NCI-H2081 treated with DMSO at 0.1 percent for 48 hours (cell line): ENCODE results near the gene CDYL2.
"Not testable (repeated sequence)": the region's sequence is repeated elsewhere in the genome, so short reads cannot be mapped to it uniquely, and the experiment has no call there.

Source experiments
- DNase-seq: peaks from one replicate; lab custom pipeline; 2025; lab: John Stamatoyannopoulos, UW

Gene CDYL2

DNA sequence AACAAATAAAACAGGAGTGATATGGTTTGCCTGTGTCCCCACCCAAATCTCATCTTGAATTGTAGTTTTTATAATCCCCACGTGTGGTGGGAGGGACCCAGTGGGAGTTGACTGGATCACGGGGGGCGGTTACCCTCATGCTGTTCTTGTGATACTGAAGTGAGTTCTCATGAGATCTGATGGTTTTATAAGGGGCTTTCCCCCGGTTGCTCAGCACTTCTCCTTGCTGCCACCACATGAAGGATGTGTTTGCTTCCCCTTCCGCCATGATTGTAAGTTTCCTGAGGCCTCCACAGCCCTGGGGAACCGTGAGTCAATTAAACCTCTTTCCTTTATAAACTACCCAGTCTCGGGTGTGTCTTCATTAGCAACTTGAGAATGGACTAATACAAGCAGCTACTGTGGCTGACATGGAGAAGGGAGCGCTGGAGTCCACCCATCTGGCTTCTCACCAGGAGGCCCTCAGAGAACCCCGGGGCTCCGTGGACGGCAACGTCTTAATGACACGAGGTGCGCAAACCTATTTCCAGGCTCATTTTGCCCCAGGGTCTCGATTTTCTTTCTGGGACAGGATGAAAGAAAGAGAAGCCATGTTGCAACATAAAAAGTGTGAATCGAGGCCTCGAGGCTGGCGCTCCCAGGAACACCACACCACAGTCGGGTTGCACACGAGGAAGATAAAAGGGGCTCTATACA lies 134.1 kb downstream of the CDYL2 start:
- no peak for DNase-seq

DNA sequence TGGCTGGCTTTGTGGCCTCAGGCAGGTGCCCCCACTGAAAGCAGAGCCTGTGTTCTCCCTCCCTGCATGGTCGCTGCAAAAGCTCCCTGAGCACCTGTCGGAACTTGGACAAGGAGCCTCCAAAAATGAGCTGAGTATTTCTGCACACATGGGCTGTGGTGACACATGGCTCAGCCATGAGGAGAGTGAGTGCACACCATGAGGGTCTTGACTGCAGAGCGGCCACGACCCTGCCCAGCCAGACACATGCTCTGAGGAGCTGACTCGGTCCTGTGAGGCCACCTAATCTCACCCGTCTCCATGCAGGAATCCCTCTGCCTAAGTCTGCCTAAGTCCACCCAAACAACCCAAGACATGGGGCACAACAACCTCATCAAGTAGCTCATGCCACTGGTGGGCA lies 134.7 kb downstream of the CDYL2 start:
- DNase-seq: no peak

DNA sequence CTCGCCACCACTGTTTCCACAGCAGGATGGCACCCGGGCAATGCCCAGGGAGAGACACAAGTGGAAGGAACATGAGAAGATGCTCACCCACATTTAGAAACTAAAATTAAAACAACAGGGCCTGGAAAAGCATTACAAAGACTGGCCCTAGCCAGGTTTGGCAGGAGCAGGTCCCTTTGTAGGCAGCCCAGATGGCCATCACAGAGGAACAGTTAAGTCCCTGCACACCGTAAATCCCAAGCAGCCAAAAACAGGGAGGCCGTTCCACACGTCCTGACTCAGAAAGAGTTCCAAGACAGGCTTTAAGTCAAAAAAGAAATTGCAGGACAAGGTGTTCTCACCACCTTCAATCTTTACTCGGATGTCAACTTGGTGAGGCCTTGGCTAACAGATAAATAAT lies 136.5 kb downstream of the CDYL2 start:
- DNase-seq: no peak

DNA sequence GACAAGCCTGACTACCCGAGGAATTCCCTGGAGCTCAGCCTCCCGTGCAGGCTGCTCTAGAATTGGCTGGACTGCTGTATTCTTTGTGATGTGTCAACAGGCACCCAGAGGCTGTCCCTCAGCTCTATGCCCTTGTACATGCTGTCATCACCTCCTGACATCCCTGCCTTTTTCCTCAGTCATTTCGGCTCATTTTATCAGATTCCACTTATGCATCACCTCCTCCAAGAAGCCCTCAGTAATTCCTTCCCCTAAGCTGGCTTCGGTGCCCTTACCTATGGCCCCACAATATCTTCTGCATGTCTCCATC lies 137.2 kb downstream of the CDYL2 start:
- DNase-seq: no peak

DNA sequence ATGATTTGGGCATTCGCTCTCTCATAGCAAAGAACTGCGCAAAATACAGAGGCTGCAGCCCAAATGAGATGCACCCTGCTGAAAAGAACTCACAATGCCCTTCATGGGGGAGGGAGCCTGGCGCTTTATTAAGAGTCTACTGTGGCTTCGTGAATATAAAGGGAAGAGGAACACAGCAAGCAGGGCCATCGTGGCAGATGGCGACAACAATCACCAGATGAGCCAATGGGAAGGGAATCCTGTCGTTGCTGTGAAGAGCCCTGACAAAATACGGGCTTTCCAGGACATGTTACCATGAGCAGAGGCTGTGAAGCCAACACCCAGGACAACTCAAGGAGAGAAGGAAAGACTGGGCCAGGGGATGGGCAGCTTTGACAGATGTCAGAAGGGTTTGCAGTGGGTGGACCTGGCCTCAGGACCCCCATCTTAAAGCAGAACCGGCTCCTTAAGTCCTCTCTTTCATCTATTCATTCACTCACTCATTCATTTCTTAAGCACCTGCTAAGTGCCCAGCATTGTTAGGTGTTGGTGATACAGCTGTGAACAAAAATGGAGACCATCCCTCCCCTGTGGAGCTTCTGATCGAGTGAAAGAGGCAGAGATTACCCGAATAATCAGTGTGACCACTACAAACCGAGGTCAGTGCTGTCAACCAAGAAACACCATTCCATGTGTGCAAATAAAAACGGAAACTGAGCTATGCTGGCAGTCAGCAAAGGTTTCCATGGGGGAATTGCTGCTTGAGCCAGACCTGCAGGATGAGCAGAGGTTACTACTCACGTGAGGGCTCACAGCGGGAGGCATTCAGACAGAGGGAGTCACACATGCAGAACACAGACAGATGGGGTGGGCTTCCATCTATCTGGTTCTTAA lies 137.8 kb downstream of the CDYL2 start:
- no peak for DNase-seq

DNA sequence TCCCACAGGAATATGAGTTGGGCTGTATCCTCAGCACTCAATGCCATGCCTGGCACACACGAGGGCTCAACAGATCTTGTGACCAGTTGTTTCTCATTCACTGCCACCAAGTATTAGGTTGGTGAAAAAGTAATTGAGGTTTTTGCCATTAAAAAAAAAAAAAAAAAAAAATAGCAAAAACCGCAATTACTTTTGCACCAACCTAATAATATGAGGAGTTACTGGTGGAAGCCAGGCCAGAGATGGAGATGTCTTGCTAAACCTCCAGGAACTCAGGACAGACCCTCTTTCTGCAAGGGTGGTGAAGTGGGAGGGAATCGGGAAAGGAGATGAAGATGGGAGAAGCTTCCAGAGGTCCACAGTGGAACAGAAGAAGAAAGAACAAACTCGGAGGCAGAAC lies 139.0 kb downstream of the CDYL2 start:
- DNase-seq: no peak

DNA sequence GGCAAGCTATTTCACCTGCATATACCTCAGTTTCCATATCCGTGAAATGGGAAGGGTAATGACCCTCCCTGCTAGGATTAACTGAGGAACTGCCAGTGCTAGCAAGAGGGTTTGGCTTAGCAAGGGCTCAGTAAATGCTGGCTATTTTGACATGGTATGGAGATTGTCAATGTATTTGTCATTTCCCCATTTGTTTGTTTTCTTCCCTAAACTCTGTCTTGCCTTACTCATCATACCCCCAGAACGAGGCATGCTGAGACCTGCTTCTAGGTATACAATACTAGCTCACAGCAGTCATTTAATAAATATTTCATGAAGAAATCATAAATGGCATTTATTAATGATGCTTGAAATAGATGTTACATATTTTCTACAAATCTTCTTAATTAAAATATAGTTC lies 139.6 kb downstream of the CDYL2 start:
- DNase-seq: no peak

DNA sequence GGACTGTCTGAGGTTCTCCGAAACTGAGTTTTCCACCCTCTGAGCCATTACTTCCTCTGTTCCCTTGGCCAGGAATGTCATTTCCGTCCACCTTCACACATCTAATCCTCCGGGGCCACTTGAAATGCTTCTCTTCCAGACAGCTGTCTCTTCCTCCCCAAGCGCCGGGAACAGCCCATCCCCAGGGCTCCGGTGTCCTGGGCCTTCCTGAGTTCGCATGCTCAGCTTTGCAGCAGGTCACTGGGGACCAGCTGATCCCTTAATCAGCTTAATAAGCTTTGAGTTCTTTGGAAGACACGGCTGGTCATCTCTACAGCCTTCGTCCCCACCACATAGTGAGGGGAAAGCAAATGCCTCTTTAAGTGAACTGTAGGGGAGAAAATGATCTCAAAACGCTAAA lies 140.2 kb downstream of the CDYL2 start:
- no peak for DNase-seq

DNA sequence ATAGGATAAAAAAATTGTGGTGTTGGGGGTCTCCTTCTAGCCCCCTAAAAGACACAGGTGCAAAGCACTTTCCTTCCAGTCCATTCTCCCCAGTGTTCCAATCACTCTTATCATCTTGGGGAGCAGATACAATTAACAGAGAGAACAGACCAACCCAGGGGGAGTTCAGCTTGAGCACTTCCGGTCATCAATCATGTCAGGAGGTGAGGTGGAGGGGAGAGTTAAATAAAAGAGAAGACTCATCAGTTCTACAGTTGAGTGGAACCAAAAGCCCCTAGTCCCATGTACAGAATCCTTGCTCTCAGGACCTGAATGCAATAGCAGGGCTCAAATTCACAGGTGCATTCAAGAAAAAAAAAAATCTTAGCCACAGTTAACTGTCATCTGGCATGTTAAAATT lies 141.3 kb downstream of the CDYL2 start:
- DNase-seq: no peak

DNA sequence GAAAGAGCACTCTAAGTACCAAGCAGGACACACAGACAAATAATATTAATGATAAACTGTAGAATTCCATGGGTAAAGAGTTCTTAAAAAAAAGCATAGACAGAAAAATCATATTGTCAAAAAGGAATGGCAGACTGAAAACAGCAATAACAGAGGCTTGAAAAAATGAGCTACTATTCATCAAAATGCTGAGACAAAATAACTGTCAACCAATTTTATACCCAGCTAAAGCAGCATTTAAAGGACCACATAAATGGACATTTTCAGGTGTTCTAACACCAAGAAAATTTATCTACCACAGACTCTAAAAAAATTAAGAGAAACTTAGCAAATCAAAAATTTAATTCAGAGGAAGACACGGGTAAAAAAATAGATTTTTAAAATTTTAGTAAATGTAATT lies 144.5 kb downstream of the CDYL2 start:
- DNase-seq: no peak

DNA sequence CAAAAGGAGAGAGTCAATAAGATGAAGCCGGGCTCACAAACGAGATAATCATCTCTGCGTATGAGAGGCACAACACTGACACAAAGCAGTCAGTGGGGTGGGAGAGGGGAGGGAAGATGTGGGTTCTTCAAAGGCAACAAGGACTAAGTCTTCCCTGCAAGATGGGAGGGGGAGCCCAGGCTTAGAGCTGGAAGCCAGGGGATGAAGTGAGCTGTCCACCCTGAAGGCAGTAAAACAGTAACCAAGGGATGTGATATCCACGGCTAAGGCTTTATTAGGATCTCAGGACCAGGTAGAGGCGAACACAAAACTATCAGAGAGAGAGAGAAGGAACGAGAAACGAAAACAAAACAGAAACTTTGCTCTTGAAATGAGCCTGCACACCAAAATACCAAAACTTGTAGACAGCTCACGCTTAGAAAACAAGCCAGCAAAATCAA lies 147.7 kb downstream of the CDYL2 start:
- DNase-seq: no peak

DNA sequence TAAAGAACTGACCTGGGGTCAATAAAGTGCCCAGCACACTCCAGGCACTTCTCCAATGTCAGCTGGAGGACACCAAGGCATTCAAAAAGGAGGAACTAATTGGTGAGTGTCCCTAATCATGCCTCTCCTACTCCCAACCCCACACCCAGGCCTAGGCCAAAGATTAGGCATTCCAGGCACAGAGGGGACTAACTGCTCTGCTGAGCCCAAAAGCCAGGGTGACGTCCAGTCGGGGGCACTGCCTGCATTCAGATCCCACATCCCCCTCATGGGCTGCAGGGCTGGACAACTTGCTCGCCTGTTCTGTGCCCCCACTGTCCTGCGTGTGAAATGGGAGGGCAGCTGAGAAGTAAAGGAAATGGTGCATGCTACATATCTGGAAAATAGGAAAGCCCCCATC lies 148.2 kb downstream of the CDYL2 start:
- DNase-seq: no peak

DNA sequence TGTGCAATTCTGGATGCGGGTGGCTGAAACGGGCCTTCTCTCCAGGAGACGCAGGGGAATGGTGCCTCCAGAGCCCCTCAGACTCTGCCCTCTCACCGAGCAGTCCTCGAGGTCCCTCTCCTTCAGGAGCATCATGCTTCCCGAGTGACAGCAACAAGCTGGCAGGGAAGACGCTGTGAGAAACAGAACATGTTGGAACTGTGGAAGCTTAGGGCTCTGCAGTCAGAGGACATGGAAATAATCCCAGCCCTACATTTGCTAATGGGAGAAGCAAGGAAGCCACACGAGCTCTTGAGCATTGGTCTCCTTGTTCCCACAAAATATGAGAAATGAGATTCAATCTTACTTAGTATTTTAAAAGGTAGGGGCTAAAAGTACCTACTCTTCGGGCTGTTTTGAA lies 148.6 kb downstream of the CDYL2 start:
- no peak for DNase-seq

DNA sequence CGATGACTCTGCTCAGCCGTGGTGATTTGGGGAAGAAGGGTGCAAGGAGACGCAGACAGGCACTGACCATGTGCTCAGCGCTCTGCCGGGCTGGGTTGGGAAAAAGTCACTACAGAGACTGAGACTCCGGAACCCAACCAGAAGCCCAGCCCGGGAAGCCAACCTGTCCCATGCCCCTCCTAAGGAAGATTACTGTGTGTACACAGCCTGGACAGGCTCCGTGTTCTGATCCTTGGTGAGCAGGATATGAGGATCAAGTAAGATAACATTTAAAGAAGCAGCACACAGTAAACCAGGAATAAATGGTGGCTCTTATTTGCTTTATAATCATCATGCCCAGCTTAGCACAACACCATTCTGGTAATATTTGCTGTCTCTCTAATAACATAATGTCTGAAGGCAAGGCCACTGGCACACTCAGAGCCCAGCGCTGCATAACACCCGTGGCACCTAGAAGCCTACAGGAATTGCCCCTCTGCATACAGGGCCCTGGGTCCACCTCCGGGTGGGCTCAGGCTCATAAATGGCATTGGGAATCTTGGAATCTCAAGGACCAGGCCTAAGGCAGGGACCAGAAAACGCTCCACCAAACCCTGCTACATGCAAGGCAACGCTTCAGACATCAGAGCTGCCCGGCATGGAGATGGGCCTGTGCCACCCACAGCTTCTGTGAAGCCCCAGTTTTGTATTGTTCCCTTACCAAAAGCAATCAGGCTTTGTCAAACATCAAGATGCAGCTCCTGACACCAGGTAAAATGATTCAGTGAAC lies 150.1 kb downstream of the CDYL2 start:
- DNase-seq: no peak

DNA sequence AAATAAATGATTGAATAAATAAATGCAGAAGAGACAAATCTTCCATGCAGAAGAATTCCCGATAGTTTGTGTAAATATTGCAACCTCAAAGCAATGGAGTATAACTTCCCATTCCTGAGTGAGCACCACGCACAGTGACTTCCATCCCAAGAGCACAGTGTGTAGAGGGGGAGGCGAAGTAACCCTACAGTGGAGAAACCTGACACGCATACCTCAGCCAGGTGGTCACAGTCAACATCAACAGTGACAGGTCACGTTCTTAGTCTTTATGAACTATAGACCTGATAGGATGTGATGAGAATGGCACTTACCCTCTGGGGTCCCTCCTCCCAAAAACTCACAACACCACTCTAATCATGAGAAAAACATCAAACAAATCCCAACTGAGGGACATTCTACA lies 152.0 kb downstream of the CDYL2 start:
- DNase-seq: no peak

DNA sequence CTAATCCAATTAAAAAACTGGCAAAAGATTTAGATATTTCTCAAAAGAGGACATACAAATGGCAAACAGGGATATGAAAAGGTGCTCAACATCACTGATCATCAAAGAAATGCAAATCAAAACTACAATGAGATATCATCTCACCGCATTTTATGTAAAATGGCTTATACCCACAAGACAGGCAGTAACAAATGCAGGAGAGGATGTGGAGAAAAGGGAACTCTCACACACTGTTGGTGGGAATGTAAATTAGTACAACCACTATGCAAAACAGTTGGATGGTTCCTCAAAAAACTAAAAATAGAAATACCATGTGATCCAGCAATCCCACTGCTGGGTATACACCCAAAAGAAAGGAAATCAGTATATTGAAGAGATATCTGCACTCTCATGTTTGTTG lies 154.1 kb downstream of the CDYL2 start:
- DNase-seq: not testable (repeated sequence)

DNA sequence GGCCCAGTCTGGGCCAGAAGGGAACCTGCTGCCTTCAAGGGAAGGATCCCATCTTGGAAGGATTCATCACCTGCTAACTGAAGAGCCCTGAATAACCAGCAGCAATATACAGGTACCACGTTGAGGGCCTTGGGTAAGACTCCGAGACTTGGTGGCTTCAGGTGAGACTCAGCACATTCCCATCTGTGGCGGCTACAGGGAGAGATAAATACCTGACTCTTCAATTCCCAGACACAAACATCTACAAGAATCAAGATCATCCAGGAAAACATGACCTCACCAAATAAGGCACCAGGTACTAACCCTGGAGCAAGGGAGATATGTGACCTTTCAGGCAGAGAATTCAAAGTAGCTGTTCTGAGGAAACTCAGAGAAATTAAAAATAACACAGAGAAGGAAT lies 164.1 kb downstream of the CDYL2 start:
- no peak for DNase-seq

DNA sequence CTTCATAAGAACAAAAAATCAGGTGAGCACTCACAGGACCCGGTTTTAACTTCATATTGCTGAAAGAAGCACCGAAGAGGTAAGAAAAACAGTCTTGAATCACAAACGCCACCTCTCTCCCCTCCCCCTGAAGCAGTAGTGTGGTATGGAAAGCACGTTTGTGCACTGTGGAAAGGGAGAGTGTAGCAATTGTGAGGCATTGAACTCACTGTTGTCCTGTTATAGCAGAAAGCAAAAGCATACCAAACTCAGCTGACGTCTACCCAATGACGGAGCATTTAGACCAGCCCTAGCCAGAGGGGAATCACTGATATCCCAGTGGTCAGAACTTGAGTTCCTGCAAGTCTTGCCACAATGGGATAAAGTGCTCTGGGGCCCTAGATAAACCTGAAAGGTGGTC lies 164.8 kb downstream of the CDYL2 start:
- no peak for DNase-seq

DNA sequence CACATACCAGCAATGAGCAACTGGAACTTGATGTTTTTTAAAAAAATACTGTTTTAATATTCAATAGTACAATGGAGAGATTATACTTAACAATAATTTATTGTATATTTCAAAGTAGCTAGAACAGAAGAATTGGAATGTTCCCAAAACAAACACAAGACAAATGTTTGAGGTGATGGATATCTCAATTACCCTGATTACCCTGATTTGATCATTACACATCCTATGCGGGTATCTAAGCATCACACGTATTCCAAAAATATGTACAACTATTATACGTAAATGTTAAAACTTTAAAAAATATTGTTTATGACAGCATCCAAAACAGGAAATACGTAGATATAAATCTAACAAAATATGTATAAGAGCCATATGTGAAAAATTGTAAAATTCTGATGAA lies 166.8 kb downstream of the CDYL2 start:
- no peak for DNase-seq

DNA sequence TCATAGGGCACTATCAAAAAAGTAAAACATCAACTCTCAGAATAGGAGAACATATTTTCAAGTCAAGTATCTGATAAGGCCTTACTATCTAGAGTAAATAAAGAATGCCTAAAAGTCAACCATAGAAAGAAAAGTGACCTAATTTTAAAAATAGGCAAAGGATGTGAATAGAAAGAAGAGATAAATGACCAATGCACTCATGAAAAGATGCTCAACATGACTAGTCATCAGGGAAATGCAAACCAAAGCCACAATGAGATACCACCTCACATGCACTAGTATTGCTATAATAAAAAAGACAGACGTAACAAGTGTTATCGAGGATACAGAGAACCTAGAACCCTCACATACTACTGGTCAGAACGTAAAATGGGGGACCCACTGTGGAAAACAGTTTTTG lies 172.8 kb downstream of the CDYL2 start:
- no peak for DNase-seq

DNA sequence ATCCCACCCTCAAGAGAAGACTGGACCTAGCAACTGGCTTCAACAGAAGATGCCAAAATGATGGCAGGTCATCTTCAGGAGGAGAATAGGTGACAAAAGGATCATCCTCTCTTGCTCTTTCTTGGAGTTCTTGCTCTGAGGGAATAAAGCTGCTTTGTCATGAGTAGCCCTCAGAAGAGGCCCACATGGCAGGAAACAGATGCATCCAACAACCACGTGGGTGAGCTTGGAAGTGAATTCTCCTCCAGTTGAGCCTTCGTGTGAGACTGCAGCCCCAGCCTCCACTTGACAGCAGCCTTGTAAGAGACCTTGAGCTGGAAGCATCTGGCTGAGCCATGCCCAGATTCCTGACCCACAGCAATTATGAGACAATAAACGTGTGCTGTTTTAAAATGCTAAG lies 176.1 kb downstream of the CDYL2 start:
- DNase-seq: no peak

DNA sequence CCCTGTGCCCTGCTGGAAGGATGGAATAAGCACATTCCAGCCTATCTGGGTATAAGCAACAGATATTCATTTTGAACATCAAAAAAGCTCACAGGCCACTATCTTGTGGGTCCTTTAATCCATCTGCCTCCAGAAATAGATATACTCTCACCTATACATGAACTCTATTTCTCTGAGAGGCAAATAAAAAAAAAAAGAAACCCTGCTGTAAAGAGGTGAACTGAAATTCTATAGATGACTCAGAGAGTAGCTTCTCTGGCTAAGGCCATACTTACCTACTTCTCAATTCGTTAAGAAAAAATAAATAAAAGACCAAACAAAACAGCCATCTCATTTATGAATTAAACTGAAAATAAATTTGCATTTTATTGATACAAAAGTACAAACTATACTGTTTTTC lies 177.3 kb downstream of the CDYL2 start:
- no peak for DNase-seq

DNA sequence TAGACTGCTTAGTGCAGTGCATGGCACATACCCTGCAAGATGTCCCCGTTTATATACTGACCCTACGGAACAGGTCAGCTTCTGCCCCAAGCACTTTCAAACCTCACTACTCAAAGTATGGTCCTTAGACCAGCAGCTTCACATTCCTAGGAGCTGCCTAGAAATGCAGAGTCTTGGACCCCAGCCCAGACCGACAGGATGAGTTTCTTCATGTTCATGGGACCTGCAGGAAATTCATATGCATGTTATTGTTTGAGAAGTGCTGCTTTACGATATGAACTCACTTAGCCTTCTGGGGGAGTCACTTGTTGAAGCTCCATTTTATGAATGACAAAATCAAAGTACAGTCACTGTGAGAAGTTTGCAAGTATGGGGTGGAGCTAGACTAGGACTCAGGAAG lies 181.0 kb downstream of the CDYL2 start:
- no peak for DNase-seq
